ENCODE measurements around the gene TRABD2A. TPM values are rescaled to one million over a fixed set of nuclear protein-coding genes. Genes with fewer than 3 reads are reported as not detected.

Gene TRABD2A
- total and polyA plus RNA-seq, 2 of the 13 experiments (the other 11 are each of a cell fraction or from before 2014, with no cell fraction given), result 0.15 TPM; not detected in 1

GRCh38 chr2:84919885-84920580 lies 39.1 kb upstream of the TRABD2A start (continued):
- TF ChIP-seq ZNF646 (CRISPR knock-in tag; IDR thresholded peaks at IDR 0.05), result no peak
- no peak for TF ChIP-seq E2F5 (CRISPR knock-in tag; conservative IDR thresholded peaks at IDR 0.05)
- no peak for TF ChIP-seq HIVEP1 (CRISPR knock-in tag; IDR thresholded peaks at IDR 0.05)
- TF ChIP-seq CSRNP2 (CRISPR knock-in tag; conservative IDR thresholded peaks at IDR 0.05; ENCODE audit: low read depth), result no peak
- 0 out of 2 replicates have a peak, but pooled peaks have one; percentile 17 for TF ChIP-seq POGK (CRISPR knock-in tag; conservative IDR thresholded peaks at IDR 0.05)
- no peak for TF ChIP-seq ZNF383 (CRISPR knock-in tag; IDR thresholded peaks at IDR 0.05; ENCODE audit: borderline replicate concordance)
- peak; percentile 83 for TF ChIP-seq CREB1 (IDR thresholded peaks at IDR 0.05)
- TF ChIP-seq CREB1 (CRISPR knock-in tag; IDR thresholded peaks at IDR 0.05), result peak; percentile 82
- no peak for TF ChIP-seq ZC3H13 (CRISPR knock-in tag; IDR thresholded peaks at IDR 0.05)
- TF ChIP-seq ZNF710 (CRISPR knock-in tag; IDR thresholded peaks at IDR 0.05; ENCODE audit: borderline replicate concordance), result no peak
- no peak for TF ChIP-seq MIER2 (CRISPR knock-in tag; IDR thresholded peaks at IDR 0.05)
- no peak for TF ChIP-seq ATF5 (CRISPR knock-in tag; IDR thresholded peaks at IDR 0.05; ENCODE audit: low read depth)
- TF ChIP-seq ZBTB8A (CRISPR knock-in tag; IDR thresholded peaks at IDR 0.05; ENCODE audit: borderline replicate concordance, low read depth), result no peak
- TF ChIP-seq ZNF563 (CRISPR knock-in tag; IDR thresholded peaks at IDR 0.05), result no peak
